Left renal pelvis (tissue), 4 donors: Measurements from ENCODE around the gene NNT. TPM values are rescaled to one million over a fixed set of nuclear protein-coding genes. Genes with fewer than 3 reads are reported as not detected.
"Not testable (repeated sequence)": the region's sequence is repeated elsewhere in the genome, so short reads cannot be mapped to it uniquely, and the experiment has no call there.

Experiments used
- DNase-seq, 4 donors: peaks; one replicate each; pipeline ENCODE4 v3.0.0-alpha.2; 2013; ENCODE audit warnings: low read depth in 4 of 4, low spot score in 3 of 4
- polyA plus RNA-seq, 4 donors: library from polyadenylated mRNA; unstranded; fragments of 120-200 nt; gene quantifications; one replicate each; pipeline ENCODE4 v1.2.1, GENCODE V29; 2013; ENCODE audit not compliant: insufficient read length in 4 of 4

NNT gene
- polyA plus RNA-seq, 4 donors: 71.8 to 143 (median 114) TPM

- DNase-seq: no peak
These were observed 20.6 kb upstream of the NNT start for GRCh38 chr5:43582082-43583005.

GRCh38 chr5:43583724-43584123 is 19.3 kb upstream of the NNT start:
- DNase-seq: no peak

- no peak for DNase-seq
These were observed 18.7 kb upstream of the NNT start for GRCh38 chr5:43584166-43584699.

- no peak for DNase-seq
These were observed 14.1 kb upstream of the NNT start for GRCh38 chr5:43588842-43589241.

- no peak for DNase-seq
These were observed 13.7 kb upstream of the NNT start for GRCh38 chr5:43589310-43589709.

- DNase-seq: no peak
These were observed 12.3 kb upstream of the NNT start for GRCh38 chr5:43590700-43591099.

- no peak for DNase-seq
These were observed 10.6 kb upstream of the NNT start for GRCh38 chr5:43592363-43592762.

- DNase-seq: not testable (repeated sequence)
These were observed 4.1 kb upstream of the NNT start for GRCh38 chr5:43598927-43599326.

GRCh38 chr5:43601454-43602260 is 1.3 kb upstream of the NNT start:
- peak in 2 of 4 donors; percentile 1 to 16 for DNase-seq

GRCh38 chr5:43603344-43604217 is 601 bp downstream of the NNT start:
- DNase-seq: peak in 3 of 4 donors; percentile 34 to 45 (median 36)

- no peak for DNase-seq
These were observed 1.7 kb downstream of the NNT start for GRCh38 chr5:43604699-43605098.

GRCh38 chr5:43606351-43606750 is 3.4 kb downstream of the NNT start:
- no peak for DNase-seq

- no peak for DNase-seq
These were observed 5.4 kb downstream of the NNT start for GRCh38 chr5:43608406-43608805.

GRCh38 chr5:43609752-43610151 is 6.8 kb downstream of the NNT start:
- no peak for DNase-seq

GRCh38 chr5:43613370-43613769 is 10.4 kb downstream of the NNT start:
- DNase-seq: no peak

GRCh38 chr5:43615445-43616184 is 12.6 kb downstream of the NNT start:
- DNase-seq: no peak

- DNase-seq: no peak
These were observed 13.6 kb downstream of the NNT start for GRCh38 chr5:43616535-43616934.

- no peak for DNase-seq
These were observed 16.4 kb downstream of the NNT start for GRCh38 chr5:43619380-43619779.

GRCh38 chr5:43619911-43620310 is 16.9 kb downstream of the NNT start:
- DNase-seq: no peak
